ENCODE results near the gene CCDC85B.
A peak's percentile ranks its signal among the peaks of the same experiment; 100 is the strongest.

DNA sequence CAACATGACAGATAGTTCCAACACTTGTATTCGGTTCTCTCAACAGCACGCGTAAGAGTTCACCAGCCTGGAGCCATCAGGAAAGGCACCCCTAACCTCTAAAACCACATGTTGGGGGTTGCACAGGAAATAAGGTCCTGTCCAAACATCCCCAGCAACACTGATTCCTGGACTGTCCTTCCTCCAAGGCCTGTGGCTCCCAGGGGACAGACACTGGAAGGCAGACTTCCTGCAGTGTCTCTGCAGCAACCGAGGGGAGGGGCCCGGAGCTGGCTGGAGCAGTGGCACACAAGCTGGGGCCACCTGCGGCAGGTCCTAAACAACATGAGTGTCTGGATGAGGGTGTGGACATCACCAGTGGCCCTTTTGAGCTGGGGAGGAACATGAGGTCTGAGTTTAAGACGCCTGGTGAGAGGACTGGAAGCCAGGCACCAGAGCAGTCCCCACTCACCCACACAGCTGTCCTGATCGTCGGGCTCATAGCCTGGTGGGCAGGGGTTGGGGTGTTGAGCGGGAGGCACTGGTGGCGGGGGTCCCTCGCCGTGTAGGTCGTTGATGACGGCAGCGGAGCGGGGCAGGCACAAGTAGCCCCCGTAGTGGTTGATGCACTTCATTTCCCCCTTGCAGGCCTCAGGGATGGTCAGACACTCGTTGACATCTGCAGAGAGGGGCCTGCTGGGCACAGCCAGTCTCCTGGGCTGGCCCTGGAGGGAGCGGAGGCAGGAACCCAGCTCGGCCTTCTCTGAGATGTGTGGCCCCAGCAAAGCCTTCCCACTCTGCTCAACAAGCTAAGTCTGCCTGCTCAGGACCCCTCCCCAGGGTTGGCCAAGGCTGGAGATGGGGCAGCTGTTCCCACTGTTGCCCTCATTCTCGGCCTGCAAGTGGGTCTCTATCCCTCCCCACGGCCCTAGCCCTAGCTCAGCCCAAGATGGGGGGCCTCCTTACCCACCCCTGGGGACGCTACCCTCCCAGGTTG, 19.5 kb upstream of the CCDC85B start:
- TF ChIP-seq CTCF (IDR thresholded peaks at IDR 0.05) (no peak), POLR2AphosphoS5 (IDR thresholded peaks at IDR 0.05; ENCODE audit: low read depth, low read length) (peak; percentile 34; the same call in 1 of the 2 replicates), REST (IDR thresholded peaks at IDR 0.05; ENCODE audit: insufficient read depth in 1 of 2, low read depth in 2 of 2, low read length in 1 of 2) (no peak), SIN3A (IDR thresholded peaks at IDR 0.05; ENCODE audit: borderline replicate concordance, insufficient read depth, low read depth, low read length) (no peak), TCF7L2 (IDR thresholded peaks at IDR 0.05; ENCODE audit: low read depth, low read length) (no peak)

Data from Panc1 (cell line).